ENCODE measurements around the gene USP27X.

GRCh38 chrX:49860867-49861535 lies 18.3 kb upstream of the USP27X start:
- no peak for TF ChIP-seq POLR2A (IDR thresholded peaks at IDR 0.05)
- TF ChIP-seq CTCF (IDR thresholded peaks at IDR 0.05): no peak
- TF ChIP-seq EP300 (IDR thresholded peaks at IDR 0.05): no peak

All from tibial nerve (tissue), 4 donors.